ELR (cell line): ENCODE data around the gene RASSF4.

Source experiments
- DNase-seq: peaks from one replicate; pipeline ENCODE4 v3.0.0-alpha.2; 2015; ENCODE audit warnings: low read depth

Gene RASSF4

DNA sequence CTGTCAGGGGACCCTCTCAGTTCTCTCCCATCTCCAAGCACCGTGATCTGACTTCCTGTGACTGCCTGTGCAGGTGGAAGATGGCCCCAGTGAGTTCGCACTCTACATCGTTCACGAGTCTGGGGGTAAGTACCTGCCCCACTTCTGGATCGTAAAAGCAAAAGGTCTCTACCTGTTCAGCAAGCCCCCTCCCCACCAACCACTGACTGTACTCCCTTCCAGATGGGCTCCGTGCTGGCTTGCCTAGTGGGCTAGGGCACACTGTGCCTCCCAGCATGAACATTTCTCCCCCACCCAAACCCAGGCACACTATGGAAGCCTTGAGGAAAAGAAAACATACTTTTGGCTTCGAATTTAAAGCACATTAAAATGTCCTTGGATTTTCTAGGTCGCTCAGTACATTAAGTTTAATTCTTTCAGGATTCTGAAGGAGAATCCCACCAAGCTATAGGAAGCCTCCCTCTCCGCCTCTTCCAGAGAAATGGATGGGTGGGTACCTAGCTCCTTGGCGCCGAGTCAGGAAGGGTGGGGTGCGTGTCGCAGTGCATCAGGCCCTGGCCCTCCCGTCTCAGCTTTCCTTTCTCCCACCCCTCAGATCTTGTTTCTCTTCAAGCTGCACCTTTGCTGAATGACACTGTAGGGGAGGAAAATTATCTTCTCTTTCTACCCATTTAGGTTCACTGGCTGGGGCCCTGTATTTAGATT is 30.1 kb downstream of the RASSF4 start:
- DNase-seq, result no peak

DNA sequence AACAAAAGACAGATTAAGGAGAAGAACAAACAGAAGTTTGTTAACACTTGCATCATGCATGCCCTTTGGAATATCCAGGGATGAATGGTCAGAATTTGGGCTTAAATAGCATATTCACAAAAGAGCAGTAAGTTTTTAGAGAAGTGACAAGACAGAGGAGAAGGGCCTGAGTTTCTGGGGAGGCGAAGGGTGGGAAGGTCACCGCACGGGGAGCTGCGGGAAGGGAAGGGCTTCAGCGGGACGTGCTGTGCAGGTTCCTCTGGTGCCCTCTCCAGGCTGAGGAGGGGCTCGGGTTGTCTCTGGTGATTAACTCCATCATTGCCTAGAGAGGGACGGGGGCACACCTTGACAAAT is 30.7 kb downstream of the RASSF4 start:
- no peak for DNase-seq

DNA sequence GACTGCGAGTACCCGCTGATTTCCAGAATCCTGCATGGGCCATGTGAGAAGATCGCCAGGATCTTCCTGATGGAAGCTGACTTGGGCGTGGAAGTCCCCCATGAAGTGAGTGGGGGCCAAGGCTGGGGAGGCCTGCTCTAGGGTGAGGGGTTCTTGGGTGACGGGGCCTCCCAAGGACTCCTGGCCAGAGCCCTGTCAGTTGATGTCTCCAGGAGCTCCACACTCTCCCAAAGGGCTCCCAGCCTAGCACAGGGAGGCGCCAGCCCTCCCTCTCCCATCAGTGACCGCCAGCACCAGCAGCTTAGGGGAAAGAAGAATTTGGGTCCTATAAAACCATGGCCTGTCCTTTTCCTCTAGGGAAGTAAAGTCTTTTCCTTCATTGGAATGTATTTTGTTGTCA is 31.4 kb downstream of the RASSF4 start:
- DNase-seq, result no peak

DNA sequence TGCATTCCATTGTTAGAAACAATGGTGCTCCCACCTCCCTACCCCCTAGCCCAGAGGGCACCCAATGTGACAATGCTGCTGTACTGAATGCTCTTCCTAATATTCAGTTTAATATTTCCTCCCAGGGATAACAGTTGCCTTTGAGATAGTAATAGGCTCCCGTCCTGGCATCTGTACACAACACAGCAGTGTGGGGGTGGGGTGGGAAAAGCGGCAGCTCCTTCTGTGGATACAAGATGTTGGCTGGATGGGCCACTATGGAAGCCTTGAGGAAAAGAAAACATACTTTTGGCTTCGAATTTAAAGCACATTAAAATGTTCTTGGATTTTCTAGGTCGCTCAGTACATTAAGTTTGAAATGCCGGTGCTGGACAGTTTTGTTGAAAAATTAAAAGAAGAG is 32.0 kb downstream of the RASSF4 start:
- no peak for DNase-seq

DNA sequence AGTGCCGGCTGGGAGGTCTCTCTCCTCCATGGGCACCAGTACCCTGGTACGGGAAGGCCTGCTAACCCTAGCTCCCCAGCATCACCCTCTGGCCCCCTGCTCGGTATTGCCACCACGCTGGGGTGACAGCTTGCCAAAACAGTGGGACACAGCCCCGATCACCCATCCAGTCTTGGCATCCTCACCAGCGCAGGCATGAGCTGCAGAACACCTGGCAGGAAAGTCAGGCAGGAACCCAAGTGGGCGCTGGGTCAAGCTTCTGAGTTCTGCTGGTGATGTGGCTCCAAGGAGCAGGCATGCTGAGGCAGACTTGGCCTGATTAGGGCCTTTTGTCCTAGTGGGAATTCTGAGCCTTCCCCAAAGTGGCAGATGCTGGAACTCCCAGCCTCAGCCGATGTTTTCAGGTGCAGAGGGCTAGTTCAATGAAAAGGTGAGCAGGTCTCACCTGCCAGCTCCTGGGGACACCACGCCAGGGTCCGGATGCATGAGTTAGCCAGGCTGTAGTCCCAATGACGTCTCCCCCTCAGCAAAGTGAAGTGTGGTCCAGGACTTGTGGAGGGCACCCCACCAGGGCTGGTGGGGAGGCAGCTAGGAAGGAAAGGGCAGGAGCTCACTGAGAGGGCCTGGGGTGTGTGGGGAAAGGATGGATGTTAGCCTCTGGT is 32.6 kb downstream of the RASSF4 start:
- DNase-seq, result no peak

DNA sequence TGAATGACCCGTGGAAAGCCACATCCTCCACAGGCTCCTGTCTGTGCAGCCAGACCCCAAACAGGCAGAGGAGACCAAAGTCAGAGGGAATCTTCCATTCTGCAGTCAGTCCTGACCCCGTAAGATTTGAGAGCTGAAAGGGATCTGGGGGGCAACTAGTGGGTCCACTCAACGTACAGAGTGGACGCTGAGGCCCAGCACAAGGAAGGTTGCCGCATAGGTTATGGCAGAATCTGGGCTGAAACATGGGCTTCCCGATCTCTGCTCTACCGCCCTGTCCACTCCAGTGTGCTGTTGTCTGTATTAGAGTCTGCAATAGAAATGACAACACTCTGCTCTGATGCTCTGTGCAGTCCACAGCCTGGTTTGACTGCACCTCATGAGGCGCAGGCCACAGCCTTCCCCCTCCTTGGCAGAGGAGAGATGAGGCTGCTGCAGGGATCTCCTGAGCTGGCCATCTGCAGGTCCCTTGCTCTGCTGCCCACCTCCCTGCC is 33.2 kb downstream of the RASSF4 start:
- DNase-seq, result no peak

DNA sequence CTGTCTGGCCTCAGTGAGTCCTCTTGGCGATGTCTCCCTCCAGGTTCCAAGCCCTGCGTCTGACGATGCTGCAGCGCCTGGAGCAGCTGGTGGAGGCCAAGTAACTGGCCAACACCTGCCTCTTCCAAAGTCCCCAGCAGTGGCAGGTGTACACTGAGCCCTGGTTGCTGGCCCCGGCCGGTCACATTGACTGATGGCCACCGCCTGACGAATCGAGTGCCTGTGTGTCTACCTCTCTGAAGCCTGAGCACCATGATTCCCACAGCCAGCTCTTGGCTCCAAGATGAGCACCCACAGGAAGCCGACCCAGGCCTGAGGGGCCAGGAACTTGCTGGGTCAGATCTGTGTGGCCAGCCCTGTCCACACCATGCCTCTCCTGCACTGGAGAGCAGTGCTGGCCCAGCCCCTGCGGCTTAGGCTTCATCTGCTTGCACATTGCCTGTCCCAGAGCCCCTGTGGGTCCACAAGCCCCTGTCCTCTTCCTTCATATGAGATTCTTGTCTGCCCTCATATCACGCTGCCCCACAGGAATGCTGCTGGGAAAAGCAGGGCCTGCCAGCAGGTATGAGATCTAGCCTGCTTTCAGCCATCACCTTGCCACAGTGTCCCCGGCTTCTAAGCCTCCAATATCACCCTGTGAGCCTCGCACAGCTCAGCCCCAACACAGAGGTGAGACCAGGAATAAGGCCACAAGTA is 33.8 kb downstream of the RASSF4 start:
- DNase-seq, result no peak

DNA sequence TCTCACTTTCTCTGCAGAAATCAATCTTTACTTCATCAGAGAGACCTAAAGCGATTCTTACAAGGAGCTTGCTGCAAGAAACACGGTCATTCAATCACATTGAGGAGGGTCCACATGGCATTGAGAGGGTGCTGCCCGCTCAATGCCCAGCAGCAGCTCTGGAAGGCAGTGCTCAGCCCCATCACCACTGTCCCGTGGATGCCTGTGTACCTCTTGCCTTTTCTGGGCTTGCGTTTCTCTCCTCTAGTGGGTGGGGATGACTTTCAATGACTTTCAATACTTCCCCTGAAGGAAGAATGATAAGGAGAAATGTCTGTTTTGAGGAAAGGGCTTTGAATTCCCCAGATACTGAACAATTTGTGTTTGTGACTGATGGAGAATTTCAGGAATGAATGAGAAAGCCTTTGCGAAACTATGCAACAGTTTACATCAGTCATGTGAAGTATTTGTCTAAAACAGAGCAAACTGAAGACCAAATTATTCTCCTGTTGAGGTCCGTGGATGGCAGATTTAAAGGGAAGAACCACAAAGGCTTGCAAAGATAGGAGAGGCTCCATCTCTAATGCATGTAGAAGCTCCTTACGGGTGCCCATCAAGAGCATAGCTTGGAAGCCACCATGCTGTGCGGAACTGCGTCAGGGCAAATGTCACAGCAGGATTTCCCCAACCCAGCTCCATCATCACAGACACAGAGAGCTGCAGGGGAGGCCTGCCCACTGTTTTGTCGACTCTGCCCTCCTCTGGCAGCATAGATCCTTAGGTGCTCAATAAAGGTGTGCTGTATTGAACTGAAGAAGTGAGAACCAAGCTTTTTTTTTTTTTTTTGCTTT is 34.5 kb downstream of the RASSF4 start:
- DNase-seq, result no peak

DNA sequence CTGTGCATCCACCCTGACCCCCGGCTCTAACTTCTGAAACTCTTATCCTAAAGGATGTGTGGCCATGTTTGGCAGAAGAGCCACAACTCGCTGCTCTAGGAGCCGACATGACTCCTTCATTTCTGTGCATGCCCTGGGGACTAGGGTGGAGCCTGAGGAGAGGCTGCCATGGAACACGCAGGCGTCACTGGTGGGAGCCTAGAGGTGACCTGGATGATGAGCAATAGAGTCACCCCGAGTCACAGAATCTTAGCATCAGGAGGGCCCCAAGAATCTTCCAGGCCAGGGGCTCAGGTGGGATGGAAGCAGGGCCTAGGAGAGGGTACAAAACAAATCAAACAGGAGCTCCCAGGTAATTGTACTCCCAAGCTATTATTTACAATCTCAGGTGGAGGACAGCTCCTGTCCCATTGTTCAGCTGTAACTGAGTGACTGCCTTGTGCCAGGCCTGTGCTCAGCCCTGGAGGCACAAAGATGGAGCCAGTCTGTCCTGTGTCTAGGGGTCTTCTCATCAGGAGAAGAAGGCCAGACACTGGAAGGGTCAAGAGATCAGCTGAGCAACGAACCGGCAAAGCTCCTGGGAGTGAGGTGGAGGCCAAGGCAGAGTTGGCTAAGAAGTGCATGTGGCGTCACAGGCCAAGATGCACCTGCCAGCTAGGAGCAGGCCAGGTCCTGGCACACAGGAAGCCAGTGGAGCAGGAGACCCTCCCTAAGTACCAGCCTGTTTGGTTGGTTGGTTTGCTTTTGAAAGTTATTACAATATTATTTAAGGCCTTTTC is 35.3 kb downstream of the RASSF4 start:
- no peak for DNase-seq

DNA sequence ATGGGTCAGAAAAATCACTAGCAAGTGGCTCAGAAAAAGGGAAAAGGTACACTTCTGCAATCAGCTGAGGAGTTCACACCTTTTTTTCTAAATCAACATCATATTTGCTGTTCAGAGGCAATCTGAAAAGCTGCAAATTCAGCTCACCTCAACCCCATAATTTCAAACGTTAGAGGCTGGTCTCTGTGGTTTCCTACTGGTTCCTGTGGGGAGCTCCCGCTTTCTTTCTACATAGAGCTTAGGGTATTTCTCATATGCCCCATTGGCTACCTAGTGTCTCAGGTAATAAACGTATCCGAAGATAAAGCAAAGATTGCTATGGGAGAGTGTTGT is 35.9 kb downstream of the RASSF4 start:
- no peak for DNase-seq

DNA sequence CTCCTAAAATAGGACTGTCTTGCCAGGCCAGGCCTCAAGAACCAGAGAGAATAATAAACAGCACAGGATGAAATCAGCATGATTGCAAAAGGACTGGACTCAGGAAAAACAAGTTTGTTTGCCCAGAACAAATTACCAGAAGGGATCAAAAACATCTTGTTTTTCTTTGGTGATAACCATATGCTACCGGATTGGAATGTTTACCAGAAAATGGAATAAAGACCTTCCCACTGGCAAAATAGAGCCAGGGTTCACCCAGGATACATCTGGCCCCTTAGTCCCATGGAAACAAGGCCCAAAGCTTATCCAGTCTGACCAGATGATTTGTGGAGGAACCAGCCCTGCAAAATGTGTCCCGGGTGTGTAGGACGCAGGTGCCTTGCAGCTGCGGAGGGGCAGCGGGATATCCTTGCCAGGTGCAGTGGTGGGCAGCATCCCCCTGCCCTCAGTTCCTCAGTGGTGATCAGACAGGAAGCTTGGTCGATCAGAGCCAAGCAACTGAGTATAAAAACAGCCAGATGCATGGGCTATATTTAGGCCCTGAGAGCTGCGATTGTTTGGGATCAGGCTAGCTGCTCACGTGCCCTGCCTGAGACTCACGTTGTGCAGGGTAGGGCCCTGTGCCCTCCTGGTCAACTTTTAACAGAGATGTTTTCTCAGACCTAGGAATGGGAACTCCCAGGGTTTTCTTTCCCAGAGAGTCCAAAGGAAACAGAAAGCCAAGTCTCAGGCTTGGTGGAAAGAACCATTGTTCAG is 36.5 kb downstream of the RASSF4 start:
- DNase-seq, result no peak

DNA sequence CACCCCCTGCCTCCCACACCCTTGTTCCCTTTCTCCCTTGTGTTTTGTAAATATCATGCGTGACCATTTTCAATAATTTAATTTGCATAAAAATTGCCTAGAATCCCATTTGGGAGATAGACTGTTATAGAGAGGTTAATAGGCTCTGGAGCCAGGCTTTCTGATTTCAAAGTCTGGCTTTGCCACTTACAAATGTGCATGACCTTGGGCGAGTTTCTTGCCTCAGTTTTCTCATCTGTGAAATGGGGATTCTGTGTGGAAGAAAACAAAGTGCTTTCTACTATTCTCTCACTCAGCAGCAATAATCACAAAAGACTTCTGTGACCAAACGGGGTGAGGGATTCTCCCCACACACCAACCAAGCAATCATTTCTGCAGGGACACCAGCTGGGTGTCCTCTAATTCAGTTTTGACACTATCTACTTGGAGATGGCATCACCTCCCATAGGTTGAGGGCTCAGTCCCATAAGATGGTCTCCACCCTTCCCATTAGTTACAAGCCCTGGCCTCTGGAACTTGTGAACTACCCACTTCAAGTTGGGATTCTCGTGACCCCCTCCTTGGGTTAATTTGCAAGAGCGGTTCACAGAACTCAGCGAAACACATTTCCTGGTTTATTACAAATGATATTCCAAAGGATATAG is 37.6 kb downstream of the RASSF4 start:
- no peak for DNase-seq

DNA sequence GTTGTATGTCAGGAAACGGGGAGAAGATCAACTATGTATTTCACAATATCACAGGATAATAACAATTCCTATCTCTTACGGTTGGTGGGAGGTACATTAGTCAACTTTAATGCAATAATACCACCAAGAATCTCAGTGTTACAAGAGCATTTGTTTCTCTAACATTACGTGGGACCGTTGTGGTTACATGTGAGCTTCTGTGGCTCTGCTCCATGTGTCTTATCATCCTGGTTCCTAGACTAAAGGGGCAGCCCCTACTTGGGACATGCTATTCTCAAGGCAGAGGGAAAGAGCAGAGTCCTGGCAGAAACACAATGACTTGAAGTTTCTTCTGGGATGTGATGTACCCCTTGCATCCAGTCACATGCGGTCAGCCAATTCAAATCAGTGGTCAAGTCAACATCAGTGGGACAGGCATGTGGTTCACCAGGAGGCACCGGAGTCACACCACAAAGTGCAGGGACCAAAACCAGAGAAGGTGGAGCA is 38.6 kb downstream of the RASSF4 start:
- no peak for DNase-seq

DNA sequence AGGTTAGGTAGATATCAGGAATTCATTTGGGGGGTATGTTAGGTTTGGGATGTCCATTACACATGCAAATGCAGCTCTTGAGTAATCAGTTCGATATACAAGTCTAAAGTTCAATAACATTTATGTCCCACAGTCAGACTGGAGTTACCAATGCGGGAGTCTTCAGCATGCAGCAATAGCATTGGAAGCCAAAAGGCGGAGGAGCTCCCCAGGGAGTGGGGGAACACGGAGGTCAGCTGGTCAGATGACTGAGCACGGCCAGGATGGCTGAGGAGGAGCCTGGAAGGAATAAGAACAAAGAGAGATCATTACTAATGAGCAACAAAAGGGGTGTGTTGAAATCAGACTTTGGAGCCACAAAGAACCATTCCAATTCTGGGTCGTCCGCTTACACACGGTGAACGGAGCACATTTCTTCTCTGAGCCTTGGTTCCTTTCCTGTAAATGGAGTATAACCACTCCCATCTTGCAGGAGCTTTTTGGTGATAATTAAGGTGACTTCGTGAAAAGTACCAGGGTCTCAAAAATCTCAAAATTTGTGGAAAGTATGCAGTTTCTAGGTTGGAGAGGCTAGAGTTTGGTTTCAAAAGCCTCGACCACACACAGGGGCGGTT is 40.6 kb downstream of the RASSF4 start:
- peak; percentile 24 for DNase-seq

DNA sequence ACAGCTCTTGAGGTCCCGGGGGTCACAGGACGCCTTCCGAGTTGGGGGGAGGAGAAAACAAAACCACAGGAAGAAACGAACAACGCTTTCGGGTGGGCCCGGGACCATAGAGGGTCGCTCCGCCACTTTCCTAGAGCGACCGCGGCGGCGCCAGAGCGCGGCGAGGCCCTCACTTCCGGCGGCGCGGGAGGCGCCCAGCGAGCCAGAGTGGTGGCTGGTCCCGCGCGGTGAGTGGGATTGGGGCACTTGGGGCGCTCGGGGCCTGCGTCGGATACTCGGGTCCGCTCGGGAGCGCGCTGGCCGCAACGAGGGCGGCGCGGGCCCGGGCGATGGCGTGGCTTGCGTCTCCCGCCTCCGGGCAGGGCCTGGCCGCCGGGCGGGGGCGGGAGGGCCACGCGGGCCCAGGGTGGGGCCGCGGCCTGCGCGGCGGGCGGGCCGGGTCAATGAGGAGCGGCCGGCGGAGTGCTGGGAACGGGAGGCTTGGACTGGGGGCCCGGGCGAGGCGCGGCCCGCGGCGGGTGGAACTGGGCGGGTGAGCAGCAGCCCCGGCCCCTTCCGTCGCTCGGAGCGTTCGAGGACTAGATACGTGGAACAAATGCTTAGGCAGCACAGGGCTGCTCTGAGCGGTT is 41.3 kb downstream of the RASSF4 start, which contains the start of gene ZNF22:
Gene ZNF22 (plus strand): TSS at position 172 of the 629 bp plus-strand sequence. CDS start 2,446 bp downstream, outside the sequence.
- peak; percentile 80 for DNase-seq

DNA sequence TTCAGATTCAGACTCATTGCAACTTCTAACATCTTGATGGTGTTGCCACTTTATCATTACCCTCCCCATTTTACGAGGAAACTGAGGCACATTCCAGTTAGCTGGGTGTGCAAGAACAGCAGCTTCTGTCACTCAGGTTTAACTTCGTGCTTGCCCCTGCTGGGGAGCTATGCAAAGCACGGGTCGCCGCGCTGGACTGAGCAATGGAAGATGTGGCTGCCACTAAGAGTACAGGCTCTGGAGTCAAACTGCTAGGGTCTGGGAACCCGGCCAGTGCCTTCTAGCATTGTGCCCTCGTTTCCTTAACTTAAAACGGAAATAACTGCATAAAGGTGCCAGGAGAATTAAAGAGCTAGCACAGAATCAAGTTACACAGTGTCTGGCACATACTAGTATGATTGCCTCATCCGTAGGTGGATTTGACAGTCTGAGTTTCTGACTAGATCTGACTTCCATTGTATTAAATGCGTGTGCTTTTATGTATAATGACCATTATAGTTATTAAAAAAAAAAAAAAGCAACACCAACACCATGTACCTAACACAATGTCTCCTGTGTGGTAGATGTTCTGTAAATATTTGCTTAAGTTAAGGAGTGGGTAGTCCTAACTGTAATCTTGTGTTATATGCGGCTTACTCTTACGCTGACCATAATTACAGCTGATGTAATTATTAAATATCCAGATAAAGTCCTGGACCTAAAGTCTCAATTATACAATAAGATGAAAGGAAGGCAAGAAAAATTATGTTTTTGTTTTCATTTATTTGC is 42.0 kb downstream of the RASSF4 start:
- DNase-seq, result peak; percentile 70

DNA sequence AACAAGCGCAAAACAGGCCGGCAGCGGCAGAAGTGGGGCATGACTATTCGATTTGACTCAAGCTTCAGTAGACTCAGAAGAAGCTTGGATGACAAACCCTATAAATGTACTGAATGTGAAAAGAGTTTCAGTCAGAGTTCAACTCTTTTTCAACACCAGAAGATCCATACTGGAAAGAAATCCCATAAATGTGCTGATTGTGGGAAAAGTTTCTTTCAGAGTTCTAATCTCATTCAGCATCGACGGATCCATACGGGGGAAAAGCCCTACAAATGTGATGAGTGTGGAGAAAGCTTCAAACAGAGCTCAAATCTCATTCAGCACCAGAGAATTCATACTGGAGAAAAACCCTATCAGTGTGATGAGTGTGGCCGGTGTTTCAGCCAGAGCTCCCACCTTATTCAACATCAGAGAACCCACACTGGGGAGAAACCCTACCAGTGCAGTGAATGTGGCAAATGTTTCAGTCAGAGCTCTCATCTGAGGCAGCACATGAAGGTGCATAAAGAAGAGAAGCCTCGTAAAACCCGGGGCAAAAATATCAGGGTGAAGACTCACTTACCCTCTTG is 43.9 kb downstream of the RASSF4 start:
- no peak for DNase-seq

DNA sequence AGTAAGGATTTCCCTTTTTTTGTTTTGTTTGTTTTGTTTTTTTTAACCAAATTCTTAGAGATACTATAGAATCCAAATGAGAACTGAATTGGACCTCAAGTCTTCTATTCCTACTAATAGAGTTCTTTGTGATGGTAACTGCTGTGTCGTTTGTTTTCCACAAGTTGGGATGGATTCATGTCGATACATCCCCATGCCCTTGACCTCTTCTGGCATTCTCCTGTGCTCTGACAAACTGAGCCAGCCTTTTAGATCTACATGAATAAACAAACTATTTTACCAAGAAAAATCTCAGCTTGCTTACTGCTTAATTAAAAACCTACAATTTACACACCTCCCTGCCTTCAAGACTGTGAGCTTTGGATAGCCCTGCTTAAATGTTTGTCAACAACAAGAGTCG is 45.1 kb downstream of the RASSF4 start:
- DNase-seq, result no peak
